GM10266 (cell line): ENCODE data around the gene HECW1.

ENCODE experiments used
- DNase-seq: peaks from one replicate; pipeline ENCODE4 v3.0.0; 2012; ENCODE audit errors: extremely low spot score
- CTCF ChIP-seq: IDR thresholded peaks from 2 replicates; pipeline ENCODE4 v1.5.1; 2012; ENCODE audit warnings: mild to moderate bottlenecking, low read depth; ENCODE audit not compliant: control insufficient read depth, insufficient read depth; ENCODE audit errors: missing control alignments

Gene HECW1

GRCh38 chr7:43303740-43304241 is 191.3 kb downstream of the HECW1 start:
- DNase-seq: peak; percentile 23
- TF ChIP-seq CTCF: no peak

GRCh38 chr7:43306404-43306803 is 194.0 kb downstream of the HECW1 start:
- DNase-seq: no peak
- no peak for TF ChIP-seq CTCF

GRCh38 chr7:43307522-43307921 is 195.1 kb downstream of the HECW1 start:
- no peak for DNase-seq
- TF ChIP-seq CTCF: no peak

- DNase-seq: peak; percentile 49
- no peak for TF ChIP-seq CTCF
These were observed 196.7 kb downstream of the HECW1 start for GRCh38 chr7:43308913-43309705.

- TF ChIP-seq CTCF: no peak
- DNase-seq: no peak
These were observed 197.2 kb downstream of the HECW1 start for GRCh38 chr7:43309706-43310022.

- DNase-seq: no peak
- no peak for TF ChIP-seq CTCF
These were observed 198.6 kb downstream of the HECW1 start for GRCh38 chr7:43311052-43311451.

- TF ChIP-seq CTCF: no peak
- no peak for DNase-seq
These were observed 199.2 kb downstream of the HECW1 start for GRCh38 chr7:43311694-43312093.
